K562 (cell line): ENCODE results near the gene PLCB1. TPM values are rescaled to one million over a fixed set of nuclear protein-coding genes. Genes with fewer than 3 reads are reported as not detected.

ENCODE experiments used
- ATAC-seq: fragments of 200-7000 bp; cut with Tn5 transposase; 3 replicates; pipeline ENCODE4 v1.9.1; 2020; ENCODE audit warnings: moderate library complexity
- BruUV-seq: library from RNA; stranded (reverse); fragments of 400-500 nt; replicated peaks from 2 replicates; lab custom pipeline; 2021; lab: Mats Ljungman, UMichigan
- CTCF ChIA-PET: fragments of 300-600 bp; formaldehyde crosslinking; extraction: SDS; loops from one replicate; lab custom pipeline; 2021; ENCODE audit warnings: low intra/inter-chr PET ratio; lab: Yijun Ruan, JAX
- POLR2A ChIA-PET: fragments of 300-600, 350-650 bp; sonication (Branson Sonifier 250); formaldehyde crosslinking; extraction: SDS; loops from one replicate; lab custom pipeline; 2021; ENCODE audit warnings: antibody characterized with exemption, inconsistent platforms; lab: Yijun Ruan, JAX
- DNase-seq, 4 experiments: peaks; one replicate each; pipeline versions ENCODE4 v3.0.0 to v3.0.0-alpha.2; 2011 to 2018; ENCODE audit warnings: low spot score in 3 of 4, mixed read lengths in 3 of 4; ENCODE audit errors: extremely low read depth in 1 of 4
- FAIRE-seq: peaks from 2 replicates; lab custom pipeline; 2011; peaks lifted over from hg19 to GRCh38; lab: Jason Lieb, UNC
- H2AFZ ChIP-seq: 2 replicates; pipeline ENCODE4 v1.6.0; 2011; ENCODE audit warnings: low read depth, low read length, control low read depth, inconsistent platforms
- H3K27ac ChIP-seq: fragments of 200-600 bp; 3 replicates; pipeline ENCODE4 v1.8.0; 2011; ENCODE audit warnings: low read depth, mild to moderate bottlenecking, control low read depth, inconsistent platforms, low read length, moderate library complexity, mixed read lengths; ENCODE audit errors: extremely low read depth
- H3K27me3 ChIP-seq, 2 experiments: fragments of 300-600 bp in 1 of 2; 2 replicates in 1 of 2; 3 replicates in 1 of 2; pipeline versions ENCODE4 v1.6.0 to v1.8.0; 2011; ENCODE audit warnings: inconsistent platforms in 2 of 2, low read length in 2 of 2, mild to moderate bottlenecking in 1 of 2, mixed read lengths in 1 of 2, moderate library complexity in 1 of 2; ENCODE audit not compliant: control insufficient read depth in 2 of 2, insufficient read depth in 2 of 2
- H3K36me3 ChIP-seq: fragments of 300-600 bp; 3 replicates; pipeline ENCODE4 v1.8.0; 2011; ENCODE audit warnings: mild to moderate bottlenecking, low read length, inconsistent platforms; ENCODE audit not compliant: control insufficient read depth, insufficient read depth
- H3K4me1 ChIP-seq, 2 experiments: fragments of 200-600 bp in 1 of 2; replicated peaks in 1 of 2; 2 replicates in 1 of 2; 3 replicates in 1 of 2; pipeline versions ENCODE4 v1.5.1 to v1.8.0; 2011; ENCODE audit warnings: inconsistent platforms in 2 of 2, low read length in 2 of 2, mild to moderate bottlenecking in 1 of 2, mixed read lengths in 1 of 2, moderate library complexity in 1 of 2; ENCODE audit not compliant: control insufficient read depth in 2 of 2, insufficient read depth in 2 of 2
- H3K4me2 ChIP-seq: 2 replicates; pipeline ENCODE4 v1.6.1; 2011; ENCODE audit warnings: low read length, control low read depth, inconsistent platforms, mixed read lengths; ENCODE audit not compliant: insufficient read depth
- H3K4me3 ChIP-seq: fragments of 200-600 bp; sonication (generic), shearing (Covaris generic); 2 replicates; pipeline ENCODE4 v1.5.1; 2016; ENCODE audit warnings: control low read depth, inconsistent platforms
- H3K79me2 ChIP-seq: fragments of 200-600 bp; 3 replicates; pipeline ENCODE4 v1.8.0; 2011; ENCODE audit warnings: low read length, inconsistent platforms; ENCODE audit not compliant: control insufficient read depth, insufficient read depth
- H3K9ac ChIP-seq, 2 experiments: 2 replicates each; pipeline versions ENCODE4 v1.6.0 to v1.6.1; 2011; ENCODE audit warnings: low read depth in 2 of 2, low read length in 2 of 2, control low read depth in 1 of 2, inconsistent platforms in 1 of 2, mild to moderate bottlenecking in 1 of 2, mixed read lengths in 1 of 2; ENCODE audit not compliant: insufficient read depth in 1 of 2
- H3K9me1 ChIP-seq: one replicate; pipeline ENCODE4 v1.6.0; 2011; ENCODE audit warnings: inconsistent platforms, mild to moderate bottlenecking, low read length, moderate library complexity; ENCODE audit not compliant: control insufficient read depth, insufficient read depth
- H3K9me3 ChIP-seq: replicated peaks from 2 replicates; pipeline ENCODE4 v1.5.1; 2011; ENCODE audit warnings: low read depth, low read length, inconsistent platforms; ENCODE audit not compliant: control insufficient read depth, insufficient read depth
- H4K20me1 ChIP-seq: replicated peaks from 2 replicates; pipeline ENCODE4 v1.6.1; 2011; ENCODE audit warnings: low read length, inconsistent platforms, mixed read lengths; ENCODE audit not compliant: control insufficient read depth, insufficient read depth
- CREB5 ChIP-seq: fragments of 250-450 bp; sonication (Bioruptor Pico); IDR thresholded peaks from 2 replicates; pipeline ENCODE4 v1.5.0; 2020; ENCODE audit warnings: mild to moderate bottlenecking
- MCM3 ChIP-seq: fragments of 450-650 bp; IDR thresholded peaks from 2 replicates; pipeline ENCODE4 v1.6.1; 2016
- NFE2L1 ChIP-seq: fragments of 450-650 bp; IDR thresholded peaks from 2 replicates; pipeline ENCODE4 v1.6.1; 2016; ENCODE audit warnings: missing genetic modification characterization, low read depth, mild to moderate bottlenecking, missing compliant biosample characterization, moderate library complexity, borderline replicate concordance
- NRF1 ChIP-seq, 2 experiments: fragments of 450-650 bp; IDR thresholded peaks in 1 of 2; conservative IDR thresholded peaks in 1 of 2; 2 replicates each; pipeline ENCODE4 v1.6.1; 2014; ENCODE audit warnings: mild to moderate bottlenecking in 2 of 2
- RAD21 ChIP-seq, 2 experiments: fragments of 250-450 bp in 1 of 2; fragments of 450-650 bp in 1 of 2; sonication (Bioruptor Pico) in 1 of 2; formaldehyde crosslinking in 1 of 2; IDR thresholded peaks in 1 of 2; conservative IDR thresholded peaks in 1 of 2; 2 replicates each; pipeline versions ENCODE4 v1.4.0 to v1.8.0; 2020 to 2022; ENCODE audit warnings: mild to moderate bottlenecking in 2 of 2, moderate library complexity in 1 of 2
- RBBP5 ChIP-seq: fragments of 200-600 bp; sonication (generic); IDR thresholded peaks from 2 replicates; pipeline ENCODE4 v1.6.1; 2012; ENCODE audit warnings: borderline replicate concordance, mild to moderate bottlenecking, low read length, control low read depth, inconsistent platforms; ENCODE audit not compliant: insufficient read depth, poor library complexity, severe bottlenecking
- in situ Hi-C: fragments of 300-500 bp; cut with MboI; formaldehyde crosslinking; loops from 4 replicates; pipeline ENCODE4 v1.15.0; 2018; ENCODE audit warnings: inconsistent platforms, mixed read lengths
- intact Hi-C: fragments of 100-400 bp; cut with micrococcal nuclease; formaldehyde crosslinking; loops from 2 replicates; pipeline ENCODE4 v1.14.2; 2022
- polyA plus RNA-seq, 8 experiments: library from polyadenylated mRNA; depleted of rRNA in 4 of 8; stranded (reverse) in 5 of 8; unstranded in 3 of 8; fragments of >200 nt; fragmentation: Nextera tagmentation in 2 of 8; fragmentation: Illumina TruSeq in 1 of 8; extraction: Ambion mirVana in 2 of 8; extraction: Trizol in 1 of 8; gene quantifications; 2 replicates each; pipeline versions ENCODE4 v1.2.1 to v1.2.3, GENCODE V29; 2011 to 2014; ENCODE audit warnings: inconsistent platforms in 1 of 8, missing spikeins in 1 of 8
- total RNA-seq, 7 experiments: library from RNA; depleted of rRNA in 6 of 7; stranded (reverse); fragments of >200 nt in 6 of 7; fragmentation: Illumina TruSeq in 2 of 7; extraction: Trizol in 2 of 7; gene quantifications; 2 replicates each; pipeline versions ENCODE4 v1.2.1 to v1.2.3, GENCODE V29; 2011 to 2021; ENCODE audit warnings: low replicate concordance in 1 of 7
- TF ChIP-seq, protein P1 (sequence below), 2 experiments: fragments of 250-450 bp in 1 of 2; fragments of 450-650 bp in 1 of 2; sonication (Bioruptor Pico) in 1 of 2; IDR thresholded peaks; 2 replicates each; pipeline versions ENCODE4 v1.6.1 to v1.8.0; 2016 to 2021; ENCODE audit warnings: mild to moderate bottlenecking in 2 of 2, moderate library complexity in 2 of 2, missing compliant biosample characterization in 1 of 2, missing genetic modification characterization in 1 of 2
- TF ChIP-seq, protein P2 (sequence below), 2 experiments: fragments of 450-650 bp; IDR thresholded peaks; 2 replicates each; pipeline ENCODE4 v1.6.1; 2016; ENCODE audit warnings: mild to moderate bottlenecking in 2 of 2, borderline replicate concordance in 1 of 2, low read depth in 1 of 2, moderate library complexity in 1 of 2

Gene PLCB1
- total and polyA plus RNA-seq, 9 of the 15 experiments (the other 6 are each of a cell fraction or from before 2014, with no cell fraction given), result 0.34 to 3.1 (median 1.3) TPM

GRCh38 chr20:8131598-8132483 lies at the start of gene PLCB1 (continued):
- TF ChIP-seq CREB5 (no peak), RAD21 (CRISPR knock-in tag; conservative IDR thresholded peaks at IDR 0.05 in 1 of 2, IDR thresholded peaks at IDR 0.05 in 1 of 2) (peak; percentile 45 to 49), MCM3 (no peak), NFE2L1 (no peak), NRF1 (conservative IDR thresholded peaks at IDR 0.05 in 1 of 2, IDR thresholded peaks at IDR 0.05 in 1 of 2) (peak in 1 of 2 experiments; percentile 37; a peak in 2 of 4 replicates)

DNA sequence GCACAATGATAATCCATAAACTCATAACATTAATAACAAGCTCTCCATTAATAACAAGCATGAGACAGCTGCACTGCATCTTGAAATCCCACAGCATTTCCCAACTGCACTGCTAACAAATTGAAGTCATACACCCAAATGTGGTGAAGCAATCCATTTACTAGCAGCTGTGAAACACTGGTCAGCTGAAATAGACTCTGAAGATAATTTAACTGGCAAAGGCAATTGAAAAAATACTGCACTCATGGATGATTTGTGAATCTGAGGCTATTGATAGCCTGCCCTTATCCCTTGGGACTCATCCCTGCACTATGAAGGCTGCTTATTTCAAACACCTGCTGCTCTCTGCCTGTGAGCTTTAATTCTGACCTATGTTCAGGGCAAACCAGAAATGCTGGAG lies 49.1 kb upstream of the PLCB1 start:
- ChIA-PET POLR2A (no interaction called here), CTCF (no interaction called here)
- H3K27ac ChIP-seq, result no peak overlapping the region
- intact Hi-C loops, result no loop called here
- H3K36me3 ChIP-seq, result no peaks in the 10 kb centered on the region
- BruUV-seq, result no TSS peak
- ATAC-seq (no peak), FAIRE-seq (no peak), DNase-seq (no peak)
- in situ Hi-C loops, result no loop called here
- H3K9me3 ChIP-seq, result no peaks in the 10 kb centered on the region
- H3K4me2 ChIP-seq, result no peak overlapping the region
- no peak overlapping the region for H2AFZ ChIP-seq
- H3K9ac ChIP-seq, result no peak overlapping the region
- no peaks in the 10 kb centered on the region for H3K4me1 ChIP-seq
- no peaks in the 10 kb centered on the region for H3K9me1 ChIP-seq
- H3K4me3 ChIP-seq, result no peak overlapping the region
- H4K20me1 ChIP-seq, result no peaks in the 10 kb centered on the region
- no peaks in the 10 kb centered on the region for H3K79me2 ChIP-seq
- no peaks in the 10 kb centered on the region for H3K27me3 ChIP-seq
- TF ChIP-seq, protein P1, sequence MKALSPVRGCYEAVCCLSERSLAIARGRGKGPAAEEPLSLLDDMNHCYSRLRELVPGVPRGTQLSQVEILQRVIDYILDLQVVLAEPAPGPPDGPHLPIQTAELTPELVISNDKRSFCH (CRISPR knock-in tag; IDR thresholded peaks at IDR 0.05), result no peak
- TF ChIP-seq, protein P1 (tag; IDR thresholded peaks at IDR 0.05), result no peak
- TF ChIP-seq RBBP5, result no peak
- TF ChIP-seq, protein P2, sequence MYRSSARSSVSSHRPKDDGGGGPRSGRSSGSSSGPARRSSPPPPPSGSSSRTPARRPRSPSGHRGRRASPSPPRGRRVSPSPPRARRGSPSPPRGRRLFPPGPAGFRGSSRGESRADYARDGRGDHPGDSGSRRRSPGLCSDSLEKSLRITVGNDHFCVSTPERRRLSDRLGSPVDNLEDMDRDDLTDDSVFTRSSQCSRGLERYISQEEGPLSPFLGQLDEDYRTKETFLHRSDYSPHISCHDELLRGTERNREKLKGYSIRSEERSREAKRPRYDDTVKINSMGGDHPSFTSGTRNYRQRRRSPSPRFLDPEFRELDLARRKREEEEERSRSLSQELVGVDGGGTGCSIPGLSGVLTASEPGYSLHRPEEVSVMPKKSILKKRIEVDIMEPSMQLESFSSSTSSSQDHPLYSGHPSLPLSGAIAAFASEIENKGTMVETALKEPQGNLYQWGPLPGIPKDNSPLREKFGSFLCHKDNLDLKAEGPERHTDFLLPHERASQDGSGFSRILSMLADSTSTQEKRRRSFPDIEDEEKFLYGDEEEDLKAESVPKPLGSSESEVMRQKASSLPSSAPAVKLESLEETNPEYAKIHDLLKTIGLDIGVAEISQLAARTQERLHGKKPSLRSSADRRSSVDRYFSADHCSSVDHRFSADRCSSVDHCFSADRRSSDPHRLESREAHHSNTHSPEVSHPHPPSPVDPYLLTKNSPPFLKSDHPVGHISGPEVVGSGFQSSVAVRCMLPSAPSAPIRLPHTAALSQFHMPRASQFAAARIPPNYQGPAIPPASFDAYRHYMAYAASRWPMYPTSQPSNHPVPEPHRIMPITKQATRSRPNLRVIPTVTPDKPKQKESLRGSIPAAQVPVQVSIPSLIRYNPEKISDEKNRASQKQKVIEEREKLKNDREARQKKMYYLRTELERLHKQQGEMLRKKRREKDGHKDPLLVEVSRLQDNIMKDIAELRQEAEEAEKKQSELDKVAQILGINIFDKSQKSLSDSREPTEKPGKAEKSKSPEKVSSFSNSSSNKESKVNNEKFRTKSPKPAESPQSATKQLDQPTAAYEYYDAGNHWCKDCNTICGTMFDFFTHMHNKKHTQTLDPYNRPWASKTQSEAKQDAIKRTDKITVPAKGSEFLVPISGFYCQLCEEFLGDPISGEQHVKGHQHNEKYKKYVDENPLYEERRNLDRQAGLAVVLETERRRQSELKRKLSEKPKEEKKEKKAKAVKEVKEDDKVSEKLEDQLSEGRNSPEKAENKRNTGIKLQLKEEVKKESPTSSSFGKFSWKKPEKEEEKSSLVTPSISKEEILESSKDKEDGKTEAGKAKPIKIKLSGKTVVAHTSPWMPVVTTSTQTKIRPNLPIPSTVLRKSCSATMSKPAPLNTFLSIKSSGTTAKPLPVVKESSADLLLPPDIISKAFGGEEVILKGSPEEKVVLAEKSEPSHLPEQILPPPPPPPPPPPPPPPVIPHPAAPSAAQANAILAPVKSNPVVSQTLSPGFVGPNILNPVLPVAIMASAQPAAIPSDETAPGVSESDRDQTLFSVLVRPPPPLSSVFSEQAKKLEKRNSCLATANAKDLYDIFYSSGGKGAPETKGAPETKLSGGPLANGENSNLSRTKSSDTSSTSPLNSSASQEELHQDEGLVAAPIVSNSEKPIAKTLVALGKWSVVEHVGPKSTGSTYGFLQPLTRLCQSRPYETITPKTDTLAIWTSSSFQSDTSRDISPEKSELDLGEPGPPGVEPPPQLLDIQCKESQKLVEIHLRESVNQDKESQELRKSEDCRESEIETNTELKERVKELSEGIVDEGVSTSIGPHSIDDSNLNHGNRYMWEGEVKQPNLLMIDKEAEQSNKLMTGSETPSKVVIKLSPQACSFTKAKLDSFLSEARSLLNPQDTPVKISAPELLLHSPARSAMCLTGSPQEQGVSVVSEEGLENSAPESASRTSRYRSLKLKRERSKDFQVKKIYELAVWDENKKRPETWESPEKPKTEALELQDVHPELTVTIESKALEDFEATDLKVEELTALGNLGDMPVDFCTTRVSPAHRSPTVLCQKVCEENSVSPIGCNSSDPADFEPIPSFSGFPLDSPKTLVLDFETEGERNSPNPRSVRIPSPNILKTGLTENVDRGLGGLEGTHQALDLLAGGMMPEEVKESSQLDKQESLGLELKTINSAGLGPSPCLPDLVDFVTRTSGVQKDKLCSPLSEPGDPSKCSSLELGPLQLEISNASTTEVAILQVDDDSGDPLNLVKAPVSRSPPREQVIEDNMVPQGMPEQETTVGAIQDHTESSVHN (IDR thresholded peaks at IDR 0.05; ENCODE audit: borderline replicate concordance in 1 of 2, low read depth in 1 of 2), result no peak
